Hematopoietic multipotent progenitor cell (in vitro differentiated cells): ENCODE data around the gene ILK. TPM values are rescaled to one million over a fixed set of nuclear protein-coding genes. Genes with fewer than 3 reads are reported as not detected.
A peak's percentile ranks its signal among the peaks of the same experiment; 100 is the strongest.

ENCODE experiments used
- DNase-seq, 3 donors: peaks; one replicate each; pipeline ENCODE4 v3.0.0-alpha.2; 2011 to 2015; ENCODE audit warnings: low read depth in 2 of 3, low spot score in 2 of 3
- total RNA-seq: library from RNA; depleted of rRNA; stranded (reverse); fragments of >200 nt; gene quantifications from one replicate; pipeline ENCODE4 v1.2.3, GENCODE V29; 2012

Gene ILK
- total RNA-seq, 1 donor, result 107 TPM

GRCh38 chr11:6654281-6655019, 50.9 kb downstream of the ILK start:
- DNase-seq, result no peak

- DNase-seq, result peak in 1 of 3 donors; percentile 18
These were observed 51.6 kb downstream of the ILK start for GRCh38 chr11:6655020-6655789.

GRCh38 chr11:6655790-6656583, 52.4 kb downstream of the ILK start, which contains the start of gene DCHS1:
TSS of gene DCHS1 (minus strand) at chr11:6655809. CDS start at chr11:6641613, 14,196 bp downstream.
- no peak for DNase-seq

- no peak for DNase-seq
These were observed 53.0 kb downstream of the ILK start for GRCh38 chr11:6656584-6656915.

- DNase-seq, result no peak
These were observed 53.4 kb downstream of the ILK start for GRCh38 chr11:6656936-6657335.

GRCh38 chr11:6657346-6657745, 53.8 kb downstream of the ILK start:
- no peak for DNase-seq

GRCh38 chr11:6658647-6659046, 55.1 kb downstream of the ILK start:
- no peak for DNase-seq

Other genes starting within 250 kb of the ILK start
- gene SMPD1, start 213.3 kb upstream of the ILK start, total RNA-seq, result 14.0 TPM
- 23.7 TPM for gene APBB1, start 184.7 kb upstream of the ILK start, total RNA-seq
- 1.6 TPM for gene HPX, start 162.8 kb upstream of the ILK start, total RNA-seq
- 21.3 TPM for gene TRIM3, start 129.8 kb upstream of the ILK start, total RNA-seq
- gene ARFIP2, start 122.4 kb upstream of the ILK start, total RNA-seq, result 46.3 TPM
- 83.2 TPM for gene TIMM10B, start 122.3 kb upstream of the ILK start, total RNA-seq
- 15.6 TPM for gene DNHD1, start 106.5 kb upstream of the ILK start, total RNA-seq
- 11.0 TPM for gene RRP8, start 158 bp upstream of the ILK start, total RNA-seq
- 37.7 TPM for gene TAF10, start 8.4 kb downstream of the ILK start, total RNA-seq
- gene TPP1, start 15.6 kb downstream of the ILK start, total RNA-seq, result 260 TPM
- gene DCHS1, start 52.0 kb downstream of the ILK start, total RNA-seq, result 22.4 TPM
- gene MRPL17, start 79.6 kb downstream of the ILK start, total RNA-seq, result 16.2 TPM
- gene OR2AG2, start 168.2 kb downstream of the ILK start, total RNA-seq, result 1.6 TPM
- gene OR2AG1, start 179.2 kb downstream of the ILK start, total RNA-seq, result under 0.01 TPM
- gene OR6A2, start 195.9 kb downstream of the ILK start, total RNA-seq, result 2.4 TPM
- gene OR10A5, start 241.9 kb downstream of the ILK start, total RNA-seq, result not detected